Stimulated activated CD4-positive, alpha-beta T cell treated with anti-CD3 and anti-CD28 coated beads, Interleukin-12 subunit alpha, Interleukin-12 subunit beta, amount 100 ng/mL, for 4 hours (primary cell): ENCODE measurements around the gene DLD.
"Not testable (repeated sequence)": the region's sequence is repeated elsewhere in the genome, so short reads cannot be mapped to it uniquely, and the experiment has no call there.

Source experiments
- DNase-seq: peaks from one replicate; pipeline ENCODE4 v3.0.0-alpha.2; 2020

Gene DLD

DNA sequence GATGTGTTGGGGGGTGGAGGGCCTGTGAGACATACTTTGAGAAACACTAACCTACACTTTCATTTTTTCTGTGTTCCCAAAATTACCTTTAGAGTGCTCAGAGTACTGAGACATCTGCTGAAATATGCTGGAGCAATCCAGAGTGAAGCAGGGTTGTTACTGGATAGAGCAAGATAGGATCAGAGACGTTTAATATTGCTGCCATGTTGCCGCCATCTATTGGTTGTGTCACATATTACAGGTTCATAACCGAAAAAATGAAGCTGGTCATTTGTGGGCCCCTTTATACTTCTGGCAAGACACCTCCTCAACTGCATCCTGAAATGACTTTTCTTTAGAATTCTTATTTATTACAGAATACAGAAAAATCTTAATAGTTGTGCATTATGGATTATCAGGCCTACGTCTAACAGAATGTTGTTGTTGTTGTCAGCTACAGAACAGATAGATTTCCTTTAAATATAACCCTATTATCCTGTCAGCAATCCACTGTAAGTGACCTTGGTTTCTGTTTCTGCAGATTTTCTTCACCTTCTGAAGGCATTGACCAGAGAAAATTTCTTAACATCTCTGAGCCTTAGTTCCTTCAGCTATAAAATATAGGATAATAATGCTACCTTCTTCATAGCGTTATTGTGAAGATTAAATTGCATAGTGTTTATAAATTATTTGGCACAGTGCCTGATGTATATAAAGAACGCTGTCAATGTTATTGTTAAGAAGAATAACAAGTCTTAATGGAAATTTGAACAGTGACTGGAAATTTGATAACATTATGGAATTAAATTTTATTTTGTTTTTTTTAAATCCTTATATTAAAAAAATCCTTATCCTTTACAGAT, 16.2 kb upstream of the DLD start:
- DNase-seq: no peak

DNA sequence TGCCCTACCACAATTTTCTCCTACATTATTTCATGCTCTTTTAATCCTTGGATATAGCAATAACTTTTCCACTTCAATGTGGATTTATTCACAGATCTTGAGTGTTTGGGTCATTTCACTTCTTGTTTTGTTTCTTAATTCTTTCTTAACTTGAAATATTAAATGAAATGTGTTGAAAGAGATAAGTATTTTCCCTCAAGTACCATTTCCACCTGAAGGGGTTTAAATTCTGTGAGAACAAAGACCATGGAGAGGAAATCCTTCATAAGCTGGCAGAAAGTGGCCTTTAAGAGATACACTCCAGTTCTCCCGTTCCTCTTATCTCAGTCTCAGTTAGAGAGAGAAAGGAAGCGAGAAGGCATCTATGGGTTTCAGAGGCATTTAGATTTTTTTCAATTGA, 14.1 kb upstream of the DLD start:
- no peak for DNase-seq

GRCh38 chr7:107877731-107878382, 13.1 kb upstream of the DLD start:
- DNase-seq: no peak

DNA sequence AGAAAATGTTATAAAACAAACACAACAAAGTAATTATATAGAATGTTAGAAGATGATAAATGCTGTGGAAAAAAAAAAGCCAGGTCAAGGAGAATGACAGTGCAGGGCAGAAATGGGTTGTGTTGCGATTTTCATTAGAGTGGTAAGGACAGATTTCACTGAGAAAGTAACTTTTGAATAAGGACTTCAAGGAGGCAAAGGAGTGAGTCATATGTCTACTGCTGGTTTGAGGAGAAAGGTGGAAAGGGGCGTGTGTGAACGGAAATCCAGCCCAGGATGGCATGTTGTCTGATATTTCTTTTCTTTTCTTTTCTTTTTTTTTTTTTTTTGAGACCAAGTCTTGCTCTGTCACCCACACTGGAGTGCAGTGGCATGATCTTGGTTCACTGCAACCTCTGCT, 12.3 kb upstream of the DLD start:
- DNase-seq: no peak

- DNase-seq: no peak
Measured at GRCh38 chr7:107879400-107880035, 11.5 kb upstream of the DLD start.

DNA sequence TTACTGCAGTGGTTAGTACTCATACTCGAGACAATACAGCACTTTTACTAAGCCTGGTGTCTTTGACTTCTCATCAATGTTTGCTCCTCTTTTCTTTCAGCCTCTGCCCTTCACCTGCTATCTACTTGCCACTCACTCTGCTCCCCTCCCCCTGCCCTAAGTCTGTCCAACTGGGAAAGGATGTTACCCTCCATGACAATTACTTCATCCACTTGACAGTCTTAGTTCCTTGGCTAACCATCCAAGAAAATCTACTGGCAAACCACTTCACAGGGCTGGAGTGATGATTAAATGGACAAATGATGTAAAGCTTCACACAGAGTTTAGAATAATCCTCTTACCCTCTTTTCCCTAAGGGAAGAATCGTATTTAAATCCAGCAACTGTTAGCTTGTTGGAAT, 8.2 kb upstream of the DLD start:
- no peak for DNase-seq

DNA sequence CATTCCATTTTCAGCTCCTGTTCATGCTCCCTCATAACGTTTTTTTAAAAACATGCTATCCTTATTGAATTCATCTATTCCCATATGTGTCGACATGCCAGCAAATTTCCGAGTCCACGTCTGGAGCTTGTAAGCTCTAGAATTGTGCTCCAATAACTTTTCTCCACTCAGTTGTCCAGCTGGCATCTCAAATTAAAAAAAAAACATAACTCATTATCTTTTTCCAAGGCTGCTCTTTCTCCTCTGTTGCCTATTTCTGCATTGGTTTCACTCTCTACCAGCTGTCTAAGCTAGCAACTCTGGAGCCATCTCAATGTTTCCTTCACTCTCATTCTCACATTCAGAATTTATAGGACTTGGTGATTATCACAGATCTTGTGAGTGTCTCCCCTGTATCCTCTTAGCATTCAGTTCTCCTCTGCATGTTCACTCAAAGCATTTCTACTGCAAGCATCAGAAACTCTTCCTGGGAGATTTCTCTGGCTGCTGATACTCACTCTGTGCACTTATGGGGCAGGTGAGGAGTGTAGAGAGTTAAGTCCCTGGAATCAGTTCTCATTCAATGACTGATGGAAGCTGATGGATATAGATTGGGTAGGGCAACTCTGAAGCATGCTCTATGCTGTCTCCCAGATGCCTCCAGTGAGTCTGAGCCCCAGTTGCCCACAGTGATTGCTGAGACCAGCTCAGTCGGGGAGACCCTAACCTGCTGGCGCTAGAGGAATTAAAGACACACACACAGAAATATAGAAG, 6.7 kb upstream of the DLD start:
- no peak for DNase-seq

DNA sequence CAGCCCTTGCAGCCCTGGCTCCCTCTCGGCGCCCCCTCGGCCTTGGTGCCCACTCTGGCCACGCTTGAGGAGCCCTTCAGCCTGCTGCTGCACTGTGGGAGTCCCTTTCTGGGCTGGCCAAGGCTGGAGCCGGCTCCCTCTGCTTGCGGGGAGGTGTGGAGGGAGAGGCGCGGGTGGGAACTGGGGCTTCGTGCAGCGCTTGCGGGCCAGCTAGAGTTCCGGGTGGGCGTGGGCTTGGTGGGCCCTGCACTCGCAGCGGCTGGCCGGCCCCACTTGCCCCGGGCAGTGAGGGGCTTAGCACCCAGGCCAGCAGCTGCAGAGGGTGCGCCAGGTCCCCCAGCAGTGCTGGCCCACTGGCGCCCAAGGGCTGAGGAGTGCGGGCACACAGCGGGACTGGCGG, 3.2 kb upstream of the DLD start:
- not testable (repeated sequence) for DNase-seq

DNA sequence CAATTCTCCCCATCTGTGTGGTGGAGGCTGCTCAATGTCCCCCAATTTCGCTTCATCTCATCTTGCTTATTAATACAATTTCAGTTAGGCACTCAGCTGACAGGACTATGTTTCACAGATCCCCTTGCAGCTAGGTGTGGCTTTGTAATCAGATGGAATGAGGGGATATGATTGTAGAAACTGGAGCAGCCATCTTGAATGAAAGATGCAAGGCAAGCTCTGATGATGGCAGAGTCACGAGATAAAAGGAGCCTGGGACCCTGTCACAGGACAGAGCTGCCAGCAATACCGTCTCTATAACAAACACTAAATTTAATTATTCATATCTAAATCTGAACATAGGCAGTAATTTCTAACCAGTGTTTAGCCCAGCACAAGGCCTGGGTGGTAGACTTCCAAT, 991 bp upstream of the DLD start:
- DNase-seq: no peak

- no peak for DNase-seq
Measured at GRCh38 chr7:107890493-107890961, 456 bp upstream of the DLD start.

DNA sequence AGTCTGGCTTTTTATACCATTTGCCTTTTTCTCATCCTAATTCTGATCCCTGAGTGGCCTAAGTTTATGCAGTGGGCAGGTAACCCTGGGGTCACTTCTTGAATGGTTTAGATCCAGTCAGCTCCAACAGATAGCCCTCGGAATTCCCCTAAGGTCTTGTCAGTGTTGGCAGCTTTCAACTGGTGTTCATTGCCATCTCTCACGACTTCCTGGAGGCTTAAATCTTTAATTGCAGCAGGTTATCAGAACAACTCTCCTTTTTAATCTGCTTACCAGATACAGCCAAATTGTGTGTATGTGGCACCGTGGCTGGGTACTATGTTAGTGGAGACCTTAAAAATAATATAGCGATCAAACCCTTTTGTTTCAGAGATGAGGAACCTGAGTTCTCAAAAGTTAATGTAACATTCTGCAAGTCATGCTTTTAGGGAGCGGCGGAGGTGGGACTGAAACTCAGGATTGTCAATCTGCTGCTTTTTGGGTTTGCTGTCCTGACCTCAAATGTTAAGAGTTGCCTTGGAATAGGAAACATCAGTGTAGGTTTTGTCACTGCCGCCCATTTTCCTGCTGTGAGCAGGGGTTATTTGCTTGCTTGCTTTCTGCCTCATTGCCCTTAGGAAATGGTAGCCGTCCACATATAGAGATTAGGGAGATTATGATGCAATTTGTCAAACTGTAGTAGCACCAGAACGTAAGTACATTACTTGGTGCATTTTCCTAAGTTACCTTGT, 818 bp downstream of the DLD start:
- DNase-seq: no peak

DNA sequence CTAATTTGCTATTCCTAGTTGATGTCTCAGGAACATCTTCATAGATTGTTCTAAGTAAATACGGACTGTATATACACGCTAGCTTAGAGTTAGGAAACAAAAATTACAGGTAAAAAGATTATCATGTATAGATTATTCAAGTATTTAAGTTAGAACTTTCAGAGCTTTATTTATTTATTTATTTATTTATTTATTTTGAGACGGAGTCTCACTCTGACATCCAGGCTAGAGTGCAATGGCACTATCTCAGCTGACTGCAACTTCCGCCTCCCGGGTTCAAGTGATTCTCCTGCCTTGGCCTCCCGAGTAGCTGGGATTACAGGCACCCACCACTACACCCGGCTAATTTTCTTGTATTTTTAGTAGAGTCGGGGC, 1.4 kb downstream of the DLD start:
- DNase-seq: not testable (repeated sequence)

- no peak for DNase-seq
Measured at GRCh38 chr7:107898997-107899594, 8.1 kb downstream of the DLD start.

DNA sequence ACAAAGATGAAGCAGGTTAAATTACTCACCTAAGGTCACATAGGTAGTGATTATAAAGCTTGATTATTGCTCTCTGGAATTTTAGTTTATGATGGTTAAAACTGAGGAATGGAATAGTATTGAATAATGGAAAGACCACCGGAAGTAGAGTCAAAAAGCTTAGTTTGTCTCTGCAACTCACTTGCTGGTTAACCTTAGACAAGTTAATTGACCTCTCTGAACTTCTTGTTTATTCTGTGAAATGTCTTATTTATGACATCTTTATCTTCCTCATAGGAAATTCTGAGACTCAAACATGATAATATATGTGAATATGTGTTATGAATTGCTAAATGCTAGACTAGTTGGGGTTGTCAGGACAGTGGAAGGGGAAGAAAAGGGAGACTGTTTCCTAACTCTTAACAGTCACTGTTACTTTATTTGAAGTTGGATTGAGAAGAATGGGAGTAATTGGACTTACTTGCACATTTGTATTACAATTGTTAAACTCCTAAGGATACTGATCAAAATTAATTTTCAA, 9.6 kb downstream of the DLD start:
- DNase-seq: no peak

DNA sequence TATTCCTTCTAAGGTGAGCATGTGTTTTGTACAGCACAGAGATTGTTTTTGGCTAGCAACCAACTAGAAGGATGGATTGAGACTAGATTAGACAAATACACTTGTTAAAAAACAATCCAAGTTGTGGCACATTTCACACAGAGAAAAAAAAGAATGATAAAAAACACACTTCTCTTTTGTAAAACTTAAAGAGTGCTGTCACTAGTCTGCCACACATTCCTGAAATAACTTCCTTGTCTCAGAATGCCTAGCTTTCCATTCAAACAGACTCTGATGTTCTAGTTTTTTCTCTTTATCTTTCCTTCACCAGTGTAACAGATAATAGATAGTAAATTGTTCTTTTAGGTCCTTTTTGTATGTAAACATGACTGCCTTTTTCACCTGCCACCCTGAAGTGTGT, 11.4 kb downstream of the DLD start:
- no peak for DNase-seq

DNA sequence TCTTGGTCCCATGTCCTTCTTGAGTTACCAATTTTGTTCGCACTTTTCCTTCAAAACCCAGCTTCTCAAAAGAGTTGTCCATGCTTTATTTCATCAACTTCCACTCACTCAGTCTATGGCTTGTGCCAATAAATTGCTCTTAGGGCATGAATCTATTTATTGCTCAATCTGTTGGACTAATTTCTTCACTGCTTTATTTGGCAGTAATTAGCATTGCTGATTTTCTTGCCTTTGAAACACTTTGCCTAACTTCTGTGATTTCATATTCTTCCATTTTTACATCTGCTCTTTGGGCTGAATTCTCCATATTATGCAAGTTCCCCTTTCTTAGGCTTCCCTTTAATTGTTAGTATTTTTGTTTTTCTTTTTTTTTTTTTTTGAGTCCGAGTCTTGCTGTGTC, 16.8 kb downstream of the DLD start:
- no peak for DNase-seq

DNA sequence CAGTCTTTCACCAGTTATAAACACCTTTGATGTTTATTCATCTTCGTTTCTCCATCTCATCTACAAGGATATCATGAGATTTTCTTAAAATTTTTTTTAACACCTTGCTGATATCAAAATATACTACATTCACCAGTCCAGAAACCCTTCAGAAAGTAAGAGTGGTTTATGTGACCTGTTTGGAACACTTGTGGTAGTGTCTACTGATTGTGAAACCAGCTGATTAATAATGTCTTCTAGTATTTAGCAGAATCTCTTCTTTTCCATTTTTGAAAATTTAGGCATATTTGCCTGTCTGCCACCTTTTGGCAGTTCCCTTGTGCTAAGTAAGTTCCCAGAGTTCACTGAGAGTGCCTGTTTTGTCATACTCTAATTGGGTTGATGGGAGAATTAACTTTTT, 18.5 kb downstream of the DLD start:
- no peak for DNase-seq

DNA sequence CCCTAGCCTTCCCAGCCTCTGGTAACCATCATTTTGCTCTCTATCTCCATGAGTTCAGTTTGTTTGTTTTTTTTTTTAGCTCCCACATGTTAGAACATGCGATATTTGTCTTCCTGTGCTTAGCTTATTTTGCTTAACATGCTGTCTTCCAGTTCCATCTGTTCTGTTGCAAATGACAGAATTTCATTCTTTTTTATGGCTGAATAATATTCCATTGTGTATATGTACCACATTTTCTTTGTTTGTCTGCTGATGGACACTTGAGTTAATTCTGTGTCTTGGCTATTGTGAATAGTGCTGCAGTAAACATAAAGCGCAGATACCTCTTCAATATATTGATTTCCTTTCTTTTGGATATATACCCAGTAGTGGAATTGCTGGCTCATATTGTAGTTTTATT, 21.0 kb downstream of the DLD start:
- DNase-seq: no peak

- DNase-seq: no peak
Measured at GRCh38 chr7:107913851-107914250, 22.9 kb downstream of the DLD start.

- DNase-seq: no peak
Measured at GRCh38 chr7:107914831-107915230, 23.8 kb downstream of the DLD start.

DNA sequence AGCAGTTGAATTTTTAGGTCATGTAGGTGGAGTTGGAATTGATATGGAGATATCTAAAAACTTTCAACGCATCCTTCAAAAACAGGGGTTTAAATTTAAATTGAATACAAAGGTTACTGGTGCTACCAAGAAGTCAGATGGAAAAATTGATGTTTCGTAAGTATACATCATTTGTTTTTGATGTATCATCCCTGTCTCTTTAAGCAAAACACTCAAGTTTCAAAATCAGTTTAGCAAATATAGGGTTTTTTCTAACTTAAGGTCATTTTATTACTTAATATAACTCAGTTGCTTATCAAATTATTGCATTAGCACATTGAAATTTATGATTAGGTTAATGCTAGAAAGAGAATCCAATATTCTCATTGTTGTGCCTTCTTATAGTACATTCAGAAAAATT, 24.6 kb downstream of the DLD start:
- no peak for DNase-seq
